ENCODE data around the gene TMEM135.
"Not testable (repeated sequence)": the region's sequence is repeated elsewhere in the genome, so short reads cannot be mapped to it uniquely, and the experiment has no call there.

The TMEM135 gene

DNA sequence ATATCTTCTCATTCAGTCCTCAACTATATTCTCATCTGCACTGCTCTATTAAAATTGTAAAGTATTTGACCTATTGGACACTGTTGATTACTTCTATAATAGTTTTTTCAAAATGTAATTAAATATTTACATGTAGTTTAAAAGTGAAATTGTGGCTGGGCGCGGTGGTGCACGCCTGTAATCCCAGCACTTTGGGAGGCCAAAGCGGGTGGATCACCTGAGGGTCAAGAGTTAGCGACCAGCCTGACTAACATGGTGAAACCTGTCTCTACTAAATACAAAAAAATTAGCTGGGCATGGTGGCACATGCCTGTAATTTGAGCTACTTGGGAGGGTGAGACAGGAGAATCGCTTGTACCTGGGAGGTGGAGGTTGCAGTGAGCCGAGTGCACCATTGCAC is 112.0 kb downstream of the TMEM135 start:
- not testable (repeated sequence) for H3K27ac Mint-ChIP-seq; H3K9me3 Mint-ChIP-seq; H3K27me3 Mint-ChIP-seq (ENCODE audit: low read depth); H3K4me3 Mint-ChIP-seq; DNase-seq (ENCODE audit: low spot score); H3K4me1 Mint-ChIP-seq (ENCODE audit: low read depth); H3K36me3 Mint-ChIP-seq (ENCODE audit: low read depth)

DNA sequence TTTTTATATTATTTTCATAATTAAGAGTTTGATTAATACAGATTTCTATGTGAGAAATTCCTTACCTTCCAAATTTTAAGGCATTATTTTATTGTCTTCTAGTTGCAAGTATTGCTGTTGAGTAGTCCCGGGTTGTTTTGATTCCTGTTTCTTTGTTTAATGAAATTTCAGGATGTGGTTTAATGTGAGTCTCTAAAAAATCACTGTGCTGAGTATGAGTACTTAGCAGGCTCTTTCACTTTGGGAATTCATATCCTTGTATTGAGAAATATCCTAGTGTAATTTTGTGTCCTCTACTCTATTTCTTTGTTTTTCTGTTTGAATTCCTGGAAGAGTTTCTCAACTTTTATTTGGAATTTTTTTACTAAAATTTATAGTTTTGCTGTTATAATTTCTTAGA is 113.2 kb downstream of the TMEM135 start:
- no peaks in the 10 kb centered on the region for H3K27me3 Mint-ChIP-seq (ENCODE audit: low read depth)
- H3K4me3 Mint-ChIP-seq = no peak overlapping the region
- peaks cover 2% of the 10 kb centered on the region for H3K36me3 Mint-ChIP-seq (ENCODE audit: low read depth)
- peaks cover 9% of the 10 kb centered on the region for H3K9me3 Mint-ChIP-seq
- DNase-seq (ENCODE audit: low spot score) = no peak
- peaks cover 3% of the 10 kb centered on the region for H3K4me1 Mint-ChIP-seq (ENCODE audit: low read depth)
- H3K27ac Mint-ChIP-seq = no peak overlapping the region

DNA sequence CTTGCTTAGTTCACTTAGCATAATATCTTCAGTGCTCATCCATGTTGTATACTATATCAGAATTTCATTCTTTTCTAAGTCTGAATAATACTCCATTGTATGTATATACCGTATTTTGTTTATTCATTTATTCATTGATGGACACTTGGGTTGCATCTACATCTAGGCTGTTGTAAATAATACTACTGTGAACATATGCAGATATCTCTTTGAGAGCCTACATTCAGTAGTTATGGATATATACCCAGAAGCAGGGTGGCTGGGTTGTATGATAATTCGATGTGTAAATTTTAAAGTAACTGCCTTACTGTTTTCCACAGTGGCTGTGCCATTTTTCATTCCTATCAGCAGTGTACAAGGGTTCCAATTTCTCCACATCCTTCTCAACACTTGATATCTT is 116.5 kb downstream of the TMEM135 start:
- Mint-ChIP-seq H3K9me3 (peaks cover 9% of the 10 kb centered on the region), H3K4me1 (ENCODE audit: low read depth) (peaks cover 3% of the 10 kb centered on the region), H3K27me3 (ENCODE audit: low read depth) (no peaks in the 10 kb centered on the region), H3K27ac (no peak overlapping the region), H3K4me3 (no peak overlapping the region), H3K36me3 (ENCODE audit: low read depth) (peaks cover 2% of the 10 kb centered on the region)
- DNase-seq (ENCODE audit: low spot score) = no peak

DNA sequence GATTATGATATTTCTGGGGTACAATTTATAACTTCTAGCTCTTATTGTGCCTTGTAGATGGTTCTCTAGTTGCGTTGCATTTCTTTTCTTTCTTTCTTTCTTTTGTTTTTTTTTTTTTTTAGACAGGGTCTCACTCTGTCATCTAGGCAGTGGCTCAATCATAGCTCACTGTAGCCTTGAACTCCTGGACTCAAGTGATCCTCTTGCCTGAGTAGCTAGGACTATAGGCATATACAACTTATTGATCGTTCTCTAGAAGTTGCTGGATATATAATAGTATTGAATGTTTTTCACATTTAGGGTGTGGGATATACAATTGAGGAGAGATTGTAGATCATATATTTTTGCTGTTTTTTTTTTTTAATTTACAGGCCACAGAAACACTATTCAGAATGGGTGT is 119.2 kb downstream of the TMEM135 start:
- no peak for DNase-seq (ENCODE audit: low spot score)
- H3K9me3 Mint-ChIP-seq = peaks cover 2% of the 10 kb centered on the region
- no peak overlapping the region for H3K4me3 Mint-ChIP-seq
- peaks cover 2% of the 10 kb centered on the region for H3K36me3 Mint-ChIP-seq (ENCODE audit: low read depth)
- no peak overlapping the region for H3K27ac Mint-ChIP-seq
- H3K27me3 Mint-ChIP-seq (ENCODE audit: low read depth) = no peaks in the 10 kb centered on the region
- H3K4me1 Mint-ChIP-seq (ENCODE audit: low read depth) = no peaks in the 10 kb centered on the region

DNA sequence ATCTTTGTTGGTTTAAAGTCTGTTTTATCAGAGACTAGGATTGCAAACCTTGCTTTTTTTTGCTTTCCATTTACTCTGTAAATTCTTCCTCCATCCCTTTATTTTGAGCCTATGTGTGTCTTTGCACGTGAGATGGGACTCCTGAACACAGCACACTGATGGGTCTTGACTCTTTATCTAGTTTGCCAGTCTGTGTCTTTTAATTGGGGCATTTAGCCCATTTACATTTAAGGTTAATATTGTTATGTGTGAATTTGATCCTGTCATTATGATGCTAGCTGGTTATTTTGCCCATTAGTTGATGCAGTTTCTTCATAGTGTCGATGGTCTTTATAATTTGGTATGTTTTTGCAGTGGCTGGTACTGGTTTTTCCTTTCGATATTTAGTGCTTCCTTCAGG is 131.3 kb downstream of the TMEM135 start:
- not testable (repeated sequence) for H3K36me3 Mint-ChIP-seq (ENCODE audit: low read depth); H3K27ac Mint-ChIP-seq; DNase-seq (ENCODE audit: low spot score); H3K4me1 Mint-ChIP-seq (ENCODE audit: low read depth); H3K27me3 Mint-ChIP-seq (ENCODE audit: low read depth); H3K4me3 Mint-ChIP-seq
- peaks cover 18% of the 10 kb centered on the region for H3K9me3 Mint-ChIP-seq

DNA sequence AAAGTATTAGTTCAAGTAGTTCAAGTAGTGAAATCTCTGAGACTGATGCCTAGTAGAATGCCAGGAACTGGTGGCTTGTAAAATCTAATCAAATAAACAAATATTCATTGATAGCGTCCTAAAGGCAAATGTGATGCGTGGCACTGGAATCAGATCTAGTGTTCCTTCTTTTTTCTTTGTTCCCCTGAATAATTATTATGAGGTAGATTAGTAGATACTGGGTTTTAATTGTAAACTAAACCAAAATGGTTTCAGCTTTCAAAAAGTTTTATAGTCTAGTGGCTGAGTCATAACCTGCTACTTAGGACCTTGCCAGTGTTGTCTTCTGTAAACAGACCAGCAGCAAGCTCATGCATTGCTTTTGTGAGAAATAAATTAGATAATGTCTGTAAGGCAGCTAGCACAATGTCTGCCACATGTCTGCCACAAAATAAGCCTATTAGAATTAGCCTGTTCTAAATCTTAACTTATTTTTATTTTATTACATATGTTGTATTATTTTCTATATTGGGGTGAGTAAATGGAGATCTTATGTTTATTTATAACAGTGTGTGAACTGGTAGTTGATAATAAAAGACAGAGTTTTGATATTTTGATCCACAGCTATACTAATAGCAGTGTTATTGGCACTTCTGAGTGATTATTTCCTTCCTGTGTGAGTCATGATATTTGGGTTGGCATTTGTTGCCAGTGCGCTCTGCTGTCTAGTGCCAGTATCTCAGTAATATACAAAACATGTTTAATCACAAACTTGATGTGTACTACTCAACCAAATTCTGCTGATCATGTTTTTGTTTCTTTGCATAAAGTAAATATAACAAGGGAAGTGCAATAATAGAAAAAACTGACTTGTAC is 135.7 kb downstream of the TMEM135 start:
- DNase-seq (ENCODE audit: low spot score) = no peak
- peaks cover 11% of the 10 kb centered on the region for H3K36me3 Mint-ChIP-seq (ENCODE audit: low read depth)
- H3K9me3 Mint-ChIP-seq = peaks cover 9% of the 10 kb centered on the region
- H3K27ac Mint-ChIP-seq = no peak overlapping the region
- no peak overlapping the region for H3K4me3 Mint-ChIP-seq
- no peaks in the 10 kb centered on the region for H3K4me1 Mint-ChIP-seq (ENCODE audit: low read depth)
- H3K27me3 Mint-ChIP-seq (ENCODE audit: low read depth) = no peaks in the 10 kb centered on the region

DNA sequence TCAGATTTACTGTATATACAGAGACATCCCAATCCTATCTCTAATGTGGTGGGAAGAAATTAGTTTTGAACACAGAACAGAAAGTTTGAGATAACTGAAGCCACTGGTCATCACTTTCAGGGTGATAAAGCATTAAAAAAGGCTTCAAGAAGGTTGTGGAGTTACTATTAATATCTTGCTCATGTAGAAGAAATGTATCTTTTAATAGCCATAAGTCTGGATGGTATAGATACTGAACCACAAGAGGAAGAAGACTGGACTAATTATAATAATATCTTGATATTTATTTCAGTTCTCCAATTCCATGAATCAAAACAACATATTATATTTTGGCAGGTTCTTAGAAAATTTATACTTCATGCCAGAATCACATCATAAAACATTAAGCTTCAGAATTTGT is 137.1 kb downstream of the TMEM135 start:
- Mint-ChIP-seq H3K4me1 (ENCODE audit: low read depth) (no peaks in the 10 kb centered on the region), H3K27ac (no peak overlapping the region), H3K36me3 (ENCODE audit: low read depth) (peaks cover 23% of the 10 kb centered on the region), H3K4me3 (no peak overlapping the region), H3K27me3 (ENCODE audit: low read depth) (no peaks in the 10 kb centered on the region), H3K9me3 (peaks cover 8% of the 10 kb centered on the region)
- no peak for DNase-seq (ENCODE audit: low spot score)

DNA sequence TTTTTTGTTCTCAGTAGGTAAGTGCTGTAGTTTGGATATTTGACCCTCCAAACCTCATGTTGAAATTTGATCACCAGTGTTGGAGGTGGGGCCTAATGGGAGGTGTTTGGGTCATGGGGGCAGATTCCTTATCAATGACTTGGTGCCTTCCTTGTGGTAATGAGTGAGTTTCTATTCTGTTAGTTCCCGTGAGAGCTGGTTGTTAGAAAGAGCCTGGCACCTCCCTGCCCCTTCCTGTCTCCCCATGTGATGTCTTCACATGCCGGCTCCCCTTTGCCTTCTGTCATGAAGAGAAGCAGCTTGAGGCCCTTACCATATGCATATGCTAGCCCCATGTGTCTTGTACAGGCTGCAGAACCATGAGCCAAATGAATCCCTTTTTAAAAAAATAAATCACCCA is 138.3 kb downstream of the TMEM135 start:
- Mint-ChIP-seq H3K4me1 (ENCODE audit: low read depth) (no peaks in the 10 kb centered on the region), H3K27ac (no peak overlapping the region), H3K27me3 (ENCODE audit: low read depth) (no peaks in the 10 kb centered on the region), H3K9me3 (peaks cover 8% of the 10 kb centered on the region), H3K4me3 (no peak overlapping the region), H3K36me3 (ENCODE audit: low read depth) (peaks cover 26% of the 10 kb centered on the region)
- DNase-seq (ENCODE audit: low spot score) = no peak

DNA sequence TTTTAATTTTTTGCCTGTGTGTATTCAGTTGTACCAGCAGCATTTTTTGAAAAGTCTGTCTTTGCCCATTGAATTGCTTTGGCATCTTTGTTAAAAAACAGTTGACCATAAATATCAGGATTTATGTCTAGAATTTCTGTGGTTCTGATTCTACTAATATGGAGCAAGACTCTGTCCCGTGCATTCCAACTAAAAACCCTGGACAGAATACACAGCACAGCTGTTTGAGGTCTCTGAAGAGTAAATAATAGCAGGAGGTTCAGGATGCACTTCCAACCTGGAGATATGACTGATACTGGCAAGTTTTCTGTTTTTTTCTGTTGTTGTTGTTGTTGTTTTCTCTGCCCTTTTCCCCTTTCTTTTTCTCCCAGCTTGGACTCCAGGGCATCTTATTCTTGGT is 141.9 kb downstream of the TMEM135 start:
- peaks cover 8% of the 10 kb centered on the region for H3K9me3 Mint-ChIP-seq
- H3K27me3 Mint-ChIP-seq (ENCODE audit: low read depth) = no peaks in the 10 kb centered on the region
- DNase-seq (ENCODE audit: low spot score) = no peak
- no peak overlapping the region for H3K4me3 Mint-ChIP-seq
- H3K4me1 Mint-ChIP-seq (ENCODE audit: low read depth) = peaks cover 2% of the 10 kb centered on the region
- H3K36me3 Mint-ChIP-seq (ENCODE audit: low read depth) = peaks cover 26% of the 10 kb centered on the region
- no peak overlapping the region for H3K27ac Mint-ChIP-seq

DNA sequence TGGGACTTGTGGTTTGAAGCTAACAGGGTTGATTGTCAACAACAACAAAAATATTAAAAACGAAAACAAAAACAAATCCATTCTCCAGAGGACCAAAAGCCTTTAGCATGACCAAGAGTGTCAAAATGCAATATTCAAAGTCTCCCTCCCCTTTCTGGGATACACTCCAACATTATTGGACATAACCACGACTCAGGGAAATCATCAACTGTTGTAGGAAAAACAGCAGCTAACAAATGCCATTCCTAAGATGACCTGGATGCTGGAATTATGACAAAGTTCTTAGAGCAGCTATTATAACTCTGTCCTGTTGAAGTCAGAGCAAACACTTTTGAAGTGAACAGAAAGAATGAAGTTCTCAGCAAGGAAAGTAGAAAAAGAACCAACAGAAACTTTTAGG is 143.0 kb downstream of the TMEM135 start:
- H3K4me1 Mint-ChIP-seq (ENCODE audit: low read depth) = peaks cover 6% of the 10 kb centered on the region
- no peak overlapping the region for H3K4me3 Mint-ChIP-seq
- H3K27me3 Mint-ChIP-seq (ENCODE audit: low read depth) = no peaks in the 10 kb centered on the region
- no peak for DNase-seq (ENCODE audit: low spot score)
- H3K9me3 Mint-ChIP-seq = peaks cover 8% of the 10 kb centered on the region
- peaks cover 26% of the 10 kb centered on the region for H3K36me3 Mint-ChIP-seq (ENCODE audit: low read depth)
- no peak overlapping the region for H3K27ac Mint-ChIP-seq

DNA sequence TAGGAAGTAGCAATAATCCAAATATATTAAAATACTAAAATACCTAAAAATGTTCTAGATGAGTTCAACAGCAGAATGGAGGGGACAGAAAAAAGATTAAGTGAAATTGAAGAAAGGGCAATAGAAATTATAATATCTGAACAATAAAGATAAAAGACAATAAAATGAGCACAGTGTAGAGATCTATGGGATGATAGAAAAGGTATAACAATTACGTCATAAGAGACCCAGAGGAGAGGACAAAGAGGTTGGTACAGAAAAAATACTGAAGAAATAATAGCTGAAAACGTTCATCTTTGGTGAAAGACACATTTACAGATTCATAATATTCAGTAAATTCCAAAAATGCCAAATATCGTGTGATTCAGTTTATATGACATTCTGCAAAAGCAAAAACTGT is 143.4 kb downstream of the TMEM135 start:
- H3K4me1 Mint-ChIP-seq (ENCODE audit: low read depth) = peaks cover 6% of the 10 kb centered on the region
- H3K9me3 Mint-ChIP-seq = peaks cover 8% of the 10 kb centered on the region
- no peaks in the 10 kb centered on the region for H3K27me3 Mint-ChIP-seq (ENCODE audit: low read depth)
- DNase-seq (ENCODE audit: low spot score) = no peak
- no peak overlapping the region for H3K4me3 Mint-ChIP-seq
- no peak overlapping the region for H3K27ac Mint-ChIP-seq
- peaks cover 26% of the 10 kb centered on the region for H3K36me3 Mint-ChIP-seq (ENCODE audit: low read depth)

DNA sequence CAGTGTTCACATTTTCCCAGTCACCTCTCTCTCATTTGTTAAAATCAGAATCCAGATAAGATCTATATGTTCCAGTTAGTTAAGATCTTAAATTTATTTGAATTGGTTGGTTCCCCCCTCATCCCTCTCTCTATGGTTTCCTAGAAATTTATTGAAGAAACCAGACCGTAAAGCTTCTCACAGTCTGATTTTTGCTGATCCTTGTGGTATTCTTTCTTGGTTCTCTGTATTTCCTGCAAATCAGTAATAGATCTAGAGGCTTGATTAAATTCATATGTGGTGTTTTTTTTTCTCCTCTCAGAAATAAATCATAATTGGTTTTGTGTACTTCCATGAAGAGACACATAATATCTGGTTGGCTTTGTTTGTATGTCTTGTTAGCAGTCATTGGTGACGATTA is 147.5 kb downstream of the TMEM135 start:
- Mint-ChIP-seq H3K36me3 (ENCODE audit: low read depth) (peaks cover 2% of the 10 kb centered on the region), H3K4me1 (ENCODE audit: low read depth) (peaks cover 6% of the 10 kb centered on the region), H3K4me3 (no peak overlapping the region), H3K27ac (no peak overlapping the region), H3K27me3 (ENCODE audit: low read depth) (no peaks in the 10 kb centered on the region), H3K9me3 (no peaks in the 10 kb centered on the region)
- DNase-seq (ENCODE audit: low spot score) = no peak

DNA sequence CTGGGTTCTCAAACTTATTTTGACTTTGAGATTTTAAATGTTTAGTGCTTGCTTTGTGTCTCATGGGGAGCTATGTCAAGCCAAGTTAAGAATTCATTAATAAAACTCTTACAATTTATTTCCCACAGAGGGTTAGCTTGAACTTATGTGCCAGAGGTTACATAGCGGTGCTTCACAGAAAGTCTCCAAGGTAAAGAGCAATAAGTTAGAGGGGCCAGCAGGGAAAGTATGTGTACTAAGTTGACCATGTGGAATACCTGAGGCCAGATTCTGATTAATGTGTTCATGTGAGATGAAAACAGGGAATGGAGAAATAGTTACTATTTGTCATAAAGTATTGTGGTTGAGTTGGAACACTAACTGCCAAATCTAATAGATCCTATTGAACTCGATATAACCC is 149.3 kb downstream of the TMEM135 start:
- peaks cover 8% of the 10 kb centered on the region for H3K4me1 Mint-ChIP-seq (ENCODE audit: low read depth)
- H3K36me3 Mint-ChIP-seq (ENCODE audit: low read depth) = no peaks in the 10 kb centered on the region
- no peaks in the 10 kb centered on the region for H3K9me3 Mint-ChIP-seq
- H3K4me3 Mint-ChIP-seq = no peak overlapping the region
- no peaks in the 10 kb centered on the region for H3K27me3 Mint-ChIP-seq (ENCODE audit: low read depth)
- H3K27ac Mint-ChIP-seq = no peak overlapping the region
- no peak for DNase-seq (ENCODE audit: low spot score)

DNA sequence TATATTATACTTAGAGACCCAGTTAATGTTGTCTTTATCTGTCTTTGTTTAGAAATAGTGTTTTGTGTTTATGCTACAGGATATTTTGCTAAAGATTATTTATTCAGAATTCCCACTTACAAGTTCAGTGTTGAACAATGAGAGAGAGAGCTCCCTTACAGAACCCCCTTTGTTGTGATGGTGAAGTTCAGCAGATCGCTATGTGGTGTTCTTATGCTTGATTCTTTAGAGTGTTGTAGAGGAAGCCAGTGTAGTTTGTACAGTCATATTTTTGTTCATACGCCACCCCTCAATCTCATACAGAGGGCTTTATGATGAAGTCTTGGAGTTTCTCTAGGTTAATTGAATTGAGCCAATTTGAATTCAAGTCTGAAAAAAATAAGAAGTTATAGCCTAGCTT is 150.2 kb downstream of the TMEM135 start:
- no peak overlapping the region for H3K4me3 Mint-ChIP-seq
- peaks cover 8% of the 10 kb centered on the region for H3K4me1 Mint-ChIP-seq (ENCODE audit: low read depth)
- H3K27me3 Mint-ChIP-seq (ENCODE audit: low read depth) = no peaks in the 10 kb centered on the region

DNA sequence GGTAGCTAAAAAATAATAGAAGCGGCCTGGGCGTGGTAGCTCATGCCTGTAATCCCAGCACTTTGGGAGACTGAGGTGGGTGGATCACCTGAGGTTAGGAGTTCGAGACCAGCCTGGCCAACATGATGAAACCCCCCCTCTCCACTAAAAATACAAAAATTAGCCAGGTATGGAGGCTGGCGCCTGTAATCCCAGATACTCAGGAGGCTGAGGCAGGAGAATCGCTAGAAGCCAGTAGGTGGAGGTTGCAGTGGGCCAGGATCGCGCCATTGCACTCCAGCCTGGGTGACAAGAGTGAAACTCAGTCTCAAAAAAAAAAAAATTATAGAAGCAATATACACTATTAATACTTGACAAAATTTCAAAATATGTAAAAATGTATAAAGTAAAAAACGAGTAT is 150.7 kb downstream of the TMEM135 start:
- H3K4me3 Mint-ChIP-seq; H3K4me1 Mint-ChIP-seq (ENCODE audit: low read depth); H3K27me3 Mint-ChIP-seq (ENCODE audit: low read depth); H3K27ac Mint-ChIP-seq; H3K36me3 Mint-ChIP-seq (ENCODE audit: low read depth); DNase-seq (ENCODE audit: low spot score); H3K9me3 Mint-ChIP-seq: not testable (repeated sequence)

More for the DNA sequence above, 150.2 kb downstream of the TMEM135 start:
- Mint-ChIP-seq H3K9me3 (no peaks in the 10 kb centered on the region), H3K27ac (no peak overlapping the region), H3K36me3 (ENCODE audit: low read depth) (no peaks in the 10 kb centered on the region)
- no peak for DNase-seq (ENCODE audit: low spot score)

Data from T-helper 2 cell treated with Interferon-gamma antibody and Interleukin-4, amounts not matched to agents 5 μg/mL and 100 μg/mL, for 36 hours (primary cell).